MG63 (cell line): ENCODE data around the gene GSC. TPM values are rescaled to one million over a fixed set of nuclear protein-coding genes. Genes with fewer than 3 reads are reported as not detected.

Experiments used
- DNase-seq: peaks from one replicate; pipeline ENCODE4 v3.0.0-alpha.2; 2020
- H3K27me3 ChIP-seq: fragments of 250-450 bp; sonication (Bioruptor Pico); 2 replicates; pipeline ENCODE4 v1.5.1; 2020; ENCODE audit warnings: mild to moderate bottlenecking, moderate library complexity
- H3K36me3 ChIP-seq: fragments of 250-450 bp; sonication (Bioruptor Pico); 2 replicates; pipeline ENCODE4 v1.5.1; 2020; ENCODE audit warnings: mild to moderate bottlenecking, moderate library complexity
- H3K4me3 ChIP-seq: fragments of 250-450 bp; sonication (Bioruptor Pico); 2 replicates; pipeline ENCODE4 v1.5.1; 2020; ENCODE audit warnings: mild to moderate bottlenecking, moderate library complexity
- H3K9me3 ChIP-seq: fragments of 250-450 bp; sonication (Bioruptor Pico); 2 replicates; pipeline ENCODE4 v1.5.1; 2020; ENCODE audit warnings: mild to moderate bottlenecking, moderate library complexity
- total RNA-seq: library from RNA; depleted of rRNA; stranded (reverse); fragments of >200 nt; shearing (Covaris generic); gene quantifications from 2 replicates; pipeline ENCODE4 v1.2.3, GENCODE V29; 2014; ENCODE audit warnings: low replicate concordance

GSC gene
- total RNA-seq, 1 experiment from 2014 or later, result 0.26 TPM

DNA sequence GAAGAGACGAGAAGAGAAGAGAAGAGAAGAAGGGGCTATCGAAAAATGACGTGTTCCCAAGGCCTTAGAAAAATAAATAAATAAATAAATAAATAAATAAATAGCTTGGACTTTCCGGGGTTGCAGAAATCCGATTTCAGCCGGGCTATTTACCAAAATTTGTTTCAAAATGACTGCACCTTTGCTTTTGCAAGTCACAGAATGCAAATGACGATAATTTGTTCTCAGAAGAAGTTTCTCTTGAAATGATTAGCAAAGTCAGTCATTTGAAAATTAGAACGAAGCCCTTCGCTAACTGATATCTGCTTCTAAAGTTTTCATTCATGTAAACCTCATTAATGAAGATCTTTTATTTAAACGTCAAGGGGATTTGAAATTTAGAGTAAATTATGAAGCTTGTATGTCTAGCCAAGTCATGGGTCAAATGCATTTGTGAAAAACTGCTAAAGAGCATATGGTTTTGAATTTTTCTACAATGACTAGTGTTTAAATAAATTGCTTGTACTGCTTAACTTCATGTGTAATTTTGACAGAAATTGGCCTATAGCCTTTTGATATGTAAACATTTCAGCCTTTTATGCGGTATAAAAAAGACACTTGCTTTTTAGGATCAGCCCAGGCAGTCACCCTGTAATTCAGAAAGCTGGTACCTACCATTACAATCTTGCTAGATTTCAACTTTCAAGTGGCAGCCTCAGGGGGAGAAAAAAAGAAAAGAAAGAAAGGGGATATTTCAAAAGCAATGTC lies 4.6 kb upstream of the GSC start:
- no peak for DNase-seq
- no peaks in the 10 kb centered on the region for H3K36me3 ChIP-seq
- H3K27me3 ChIP-seq, result no peaks in the 10 kb centered on the region

DNA sequence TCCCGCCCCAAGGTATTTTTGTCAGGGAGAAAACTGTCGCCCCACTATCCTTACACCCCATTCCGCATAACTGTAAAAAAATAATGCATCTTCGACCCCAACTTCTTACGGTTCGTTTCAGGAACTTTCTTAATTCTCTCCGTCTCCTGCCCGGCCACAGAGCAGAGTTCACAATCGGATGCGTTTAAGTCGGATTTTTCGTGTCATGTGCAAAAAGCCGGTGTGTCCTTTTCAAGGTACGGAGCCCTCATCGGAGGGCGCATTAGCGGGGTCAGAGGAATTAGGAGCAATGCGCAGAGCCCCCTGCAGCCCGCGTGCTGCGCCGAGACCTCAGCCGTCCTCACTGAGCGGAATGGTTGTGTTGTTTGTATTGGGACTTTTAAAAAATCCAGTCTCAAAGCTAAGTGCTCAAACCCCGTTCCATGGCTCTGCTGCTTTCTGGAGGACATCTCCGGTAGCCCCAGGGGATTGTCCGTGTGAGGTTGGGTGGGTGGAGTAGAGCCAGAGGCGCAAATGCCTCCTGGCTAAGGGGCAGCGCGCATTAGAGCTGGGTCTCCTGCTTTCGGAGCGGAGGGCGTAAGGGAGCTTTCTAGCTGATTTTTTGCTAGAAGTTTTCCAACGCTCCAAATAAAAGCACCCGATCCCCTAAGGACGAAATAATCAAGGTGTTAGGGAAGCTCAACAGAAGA lies 3.9 kb upstream of the GSC start:
- Histone ChIP-seq H3K4me3 (no peak overlapping the region), H3K36me3 (no peaks in the 10 kb centered on the region), H3K9me3 (no peaks in the 10 kb centered on the region), H3K27me3 (no peaks in the 10 kb centered on the region)
- no peak for DNase-seq

More for the DNA sequence above, 4.6 kb upstream of the GSC start:
- Histone ChIP-seq H3K4me3 (no peak overlapping the region), H3K9me3 (no peaks in the 10 kb centered on the region)

DNA sequence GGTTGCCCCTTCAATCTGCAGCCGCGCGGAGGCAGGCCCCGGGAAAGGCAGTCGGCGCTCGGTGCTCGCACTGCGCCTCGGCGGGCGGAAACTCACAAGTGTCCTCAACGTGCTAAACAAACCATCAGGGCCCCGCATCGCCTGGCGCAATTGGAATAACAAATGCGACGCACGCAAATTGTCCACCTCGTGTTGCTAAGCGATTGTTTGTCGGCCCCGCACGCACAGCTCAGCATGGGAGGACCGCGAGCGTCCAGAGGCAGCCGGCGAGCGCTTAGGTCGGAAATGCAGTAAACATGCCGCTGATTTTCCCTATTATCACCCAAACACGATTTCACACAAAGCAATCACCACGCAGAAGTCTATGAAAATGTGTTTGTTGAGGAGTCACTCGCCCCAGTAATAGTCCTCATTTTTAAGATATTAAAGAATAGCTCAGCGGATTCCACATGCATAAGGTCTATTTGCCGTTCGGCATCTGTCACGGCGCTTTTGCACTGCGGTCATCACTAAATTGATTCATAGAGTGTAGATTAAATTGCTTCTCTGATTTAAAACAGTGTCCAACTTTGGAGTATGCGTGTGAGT lies 3.2 kb upstream of the GSC start:
- no peak for DNase-seq
- no peaks in the 10 kb centered on the region for H3K36me3 ChIP-seq
- H3K4me3 ChIP-seq, result no peak overlapping the region
- no peaks in the 10 kb centered on the region for H3K27me3 ChIP-seq
- H3K9me3 ChIP-seq, result no peaks in the 10 kb centered on the region

DNA sequence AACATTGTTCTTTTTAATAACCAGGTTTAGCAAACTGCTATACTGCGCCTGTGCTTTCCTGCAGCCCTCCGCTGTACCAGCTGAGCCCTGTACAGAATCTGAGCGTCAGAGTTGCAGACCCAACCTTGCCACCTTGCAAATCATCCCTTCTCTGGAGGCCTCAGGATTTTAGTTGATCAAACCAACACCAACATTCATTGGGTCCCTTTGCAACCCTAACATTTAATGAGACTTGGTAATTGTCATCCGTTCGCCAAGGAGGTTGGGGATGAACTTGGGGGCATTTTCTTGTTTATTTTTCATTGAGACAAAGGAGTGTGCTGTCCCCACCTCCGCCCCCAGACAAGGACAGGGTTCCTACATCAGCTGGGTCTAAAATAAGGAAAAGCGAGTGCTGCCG lies 2.6 kb upstream of the GSC start:
- Histone ChIP-seq H3K9me3 (no peaks in the 10 kb centered on the region), H3K36me3 (no peaks in the 10 kb centered on the region), H3K27me3 (no peaks in the 10 kb centered on the region), H3K4me3 (no peak overlapping the region)
- DNase-seq, result no peak

DNA sequence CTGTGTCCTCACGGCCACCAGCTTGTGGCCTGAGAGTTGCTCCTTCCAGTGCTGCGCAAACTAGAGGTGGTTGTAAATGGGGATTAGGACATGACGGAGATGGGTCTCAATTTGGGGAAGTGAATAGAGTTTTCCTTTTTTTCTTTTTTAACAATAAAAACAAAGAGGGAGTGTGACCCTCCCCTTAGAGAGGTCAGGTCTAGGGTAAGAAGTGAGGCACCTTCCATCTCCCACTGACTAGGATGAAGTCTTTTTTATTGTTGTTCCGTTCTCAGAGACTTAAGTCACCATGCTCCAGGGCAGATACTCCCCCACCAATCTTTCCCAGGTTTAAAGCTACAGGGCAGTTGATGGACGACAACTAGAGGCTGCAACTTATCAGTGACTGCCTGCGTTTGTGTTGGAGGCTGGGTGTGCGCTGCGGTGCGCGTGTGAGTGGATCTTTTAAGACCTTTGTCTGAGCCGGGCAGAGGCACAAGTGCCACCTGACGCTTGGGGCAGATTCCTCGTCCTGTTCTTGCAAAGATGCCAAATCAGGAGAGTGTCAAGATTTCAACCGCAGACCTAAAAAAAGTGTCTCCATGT lies 2.1 kb upstream of the GSC start:
- Histone ChIP-seq H3K9me3 (no peaks in the 10 kb centered on the region), H3K36me3 (no peaks in the 10 kb centered on the region), H3K4me3 (no peak overlapping the region), H3K27me3 (no peaks in the 10 kb centered on the region)
- DNase-seq, result no peak

DNA sequence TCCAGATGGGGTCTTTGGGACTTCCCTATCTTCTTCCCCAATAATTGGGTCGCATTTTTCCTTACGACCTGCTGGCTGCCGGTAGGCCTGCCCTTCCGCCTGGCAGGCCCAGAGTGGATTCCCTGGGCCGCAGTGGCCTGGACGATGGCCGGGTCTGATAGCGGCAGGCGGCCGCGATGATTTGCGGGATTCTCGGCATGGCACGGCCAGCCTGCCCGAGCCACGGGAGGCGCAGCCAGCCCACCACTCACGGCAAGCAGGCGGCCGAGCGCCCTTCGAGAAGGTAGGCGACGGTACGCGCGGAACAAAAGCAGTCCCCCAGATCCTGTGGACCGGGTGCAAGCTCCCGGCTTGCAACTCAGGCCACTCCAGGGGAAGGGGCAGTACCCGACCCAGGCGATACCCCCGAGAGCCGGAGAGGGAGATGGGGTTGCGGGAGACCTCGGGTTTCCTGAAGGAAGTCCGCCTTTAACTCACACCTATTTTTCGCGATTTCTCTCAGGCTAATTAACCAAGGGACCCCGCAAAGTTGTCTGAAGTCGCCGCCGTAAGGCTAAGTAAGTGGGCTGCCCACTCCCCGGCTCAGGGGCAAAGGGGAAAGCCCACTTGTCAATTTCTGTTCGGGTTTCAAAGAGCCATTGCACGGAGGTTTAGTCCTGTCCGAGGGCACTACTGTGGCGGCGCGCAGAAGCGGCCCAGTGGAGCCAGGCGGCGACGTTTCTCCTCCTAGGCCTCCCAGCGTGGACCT lies 1.4 kb upstream of the GSC start:
- Histone ChIP-seq H3K4me3 (no peak overlapping the region), H3K9me3 (no peaks in the 10 kb centered on the region), H3K27me3 (no peaks in the 10 kb centered on the region), H3K36me3 (no peaks in the 10 kb centered on the region)
- DNase-seq, result no peak

DNA sequence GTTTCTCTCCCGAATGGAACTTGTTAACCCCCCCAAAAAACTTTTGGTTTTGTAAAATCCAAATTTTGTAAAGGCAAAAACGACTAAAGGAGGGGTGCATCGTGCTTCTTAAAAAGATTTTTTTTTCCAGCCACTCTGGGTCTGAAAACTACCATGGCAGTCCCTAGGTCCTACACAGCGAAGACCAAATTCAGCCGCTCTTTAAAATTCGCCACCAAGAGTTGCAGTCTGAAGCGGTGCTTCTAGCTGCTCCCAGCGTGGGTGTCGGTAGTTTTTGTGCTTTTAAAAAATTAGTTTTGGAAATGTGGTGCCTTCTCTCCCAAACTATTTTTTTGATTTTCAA lies 873 bp upstream of the GSC start:
- DNase-seq, result no peak
- Histone ChIP-seq H3K9me3 (no peaks in the 10 kb centered on the region), H3K4me3 (no peak overlapping the region), H3K27me3 (no peaks in the 10 kb centered on the region), H3K36me3 (no peaks in the 10 kb centered on the region)

DNA sequence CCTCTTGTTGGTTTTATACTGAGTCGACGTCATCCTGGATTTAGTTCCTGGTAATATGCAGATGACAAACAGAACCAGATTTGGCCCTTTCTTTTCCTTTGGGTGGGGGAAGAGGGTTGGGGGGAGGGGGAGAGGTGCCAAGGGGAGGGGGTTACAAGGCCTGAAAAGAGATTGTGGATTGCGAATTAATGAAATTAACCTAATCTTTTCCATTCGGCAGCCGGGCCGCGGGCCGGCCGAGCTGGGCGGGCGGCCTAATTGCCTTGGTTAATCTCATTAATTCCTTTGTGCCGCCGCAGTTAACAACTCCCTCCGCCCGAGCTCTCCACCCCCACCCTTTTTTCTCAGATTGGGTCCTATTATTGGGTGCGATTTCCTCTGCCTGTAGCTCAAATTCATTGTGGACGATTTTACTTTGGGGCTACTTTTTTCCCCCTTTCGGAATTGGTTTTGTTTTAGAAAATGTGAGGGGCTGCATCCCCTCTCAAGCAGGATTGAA lies 387 bp upstream of the GSC start:
- no peak for DNase-seq
- Histone ChIP-seq H3K4me3 (peak overlapping the region; percentile 48), H3K36me3 (no peaks in the 10 kb centered on the region), H3K9me3 (no peaks in the 10 kb centered on the region), H3K27me3 (no peaks in the 10 kb centered on the region)

- H3K27me3 ChIP-seq, result no peaks in the 10 kb centered on the region
- peak overlapping the region; percentile 48 for H3K4me3 ChIP-seq
- H3K9me3 ChIP-seq, result no peaks in the 10 kb centered on the region
- DNase-seq, result no peak
- no peaks in the 10 kb centered on the region for H3K36me3 ChIP-seq
Measured at GRCh38 chr14:94768521-94769390, 1.2 kb downstream of the GSC start.

- no peaks in the 10 kb centered on the region for H3K36me3 ChIP-seq
- no peaks in the 10 kb centered on the region for H3K27me3 ChIP-seq
- H3K4me3 ChIP-seq, result no peak overlapping the region
- H3K9me3 ChIP-seq, result no peaks in the 10 kb centered on the region
- DNase-seq, result no peak
Measured at GRCh38 chr14:94768141-94768520, 1.8 kb downstream of the GSC start.

DNA sequence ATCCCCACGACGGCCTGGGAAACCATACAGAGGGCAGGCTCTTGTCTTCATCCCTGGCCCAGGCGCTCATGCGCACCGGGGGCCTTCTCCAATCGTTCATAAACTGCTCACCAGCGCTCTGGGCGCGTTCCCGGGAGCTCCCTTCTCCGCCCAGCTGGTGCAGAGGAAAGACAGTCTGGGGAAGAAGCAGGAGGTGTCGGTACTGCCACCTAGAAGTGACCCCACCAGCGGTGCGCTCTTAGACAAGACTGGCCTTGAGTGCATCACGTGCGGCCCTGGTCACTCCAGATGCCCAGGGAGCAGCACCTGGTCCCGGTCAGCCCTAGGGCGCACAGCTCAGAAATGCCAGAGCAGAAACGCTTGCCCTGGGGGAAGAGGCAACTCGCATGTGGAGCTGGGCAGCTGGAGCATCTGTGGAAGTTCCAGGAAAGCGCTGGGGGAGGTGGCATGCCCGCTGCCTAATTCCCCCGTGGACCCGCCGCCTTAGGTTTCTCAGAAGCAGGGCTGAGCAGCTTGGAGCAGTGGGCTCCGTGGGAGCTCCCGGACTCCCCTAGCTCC lies 2.5 kb downstream of the GSC start:
- no peak for DNase-seq
- Histone ChIP-seq H3K4me3 (no peak overlapping the region), H3K9me3 (no peaks in the 10 kb centered on the region), H3K27me3 (no peaks in the 10 kb centered on the region), H3K36me3 (no peaks in the 10 kb centered on the region)

GRCh38 chr14:94764573-94764972 lies 5.3 kb downstream of the GSC start:
- no peaks in the 10 kb centered on the region for H3K9me3 ChIP-seq
- H3K27me3 ChIP-seq, result no peaks in the 10 kb centered on the region
- no peak overlapping the region for H3K4me3 ChIP-seq
- no peaks in the 10 kb centered on the region for H3K36me3 ChIP-seq
- no peak for DNase-seq

DNA sequence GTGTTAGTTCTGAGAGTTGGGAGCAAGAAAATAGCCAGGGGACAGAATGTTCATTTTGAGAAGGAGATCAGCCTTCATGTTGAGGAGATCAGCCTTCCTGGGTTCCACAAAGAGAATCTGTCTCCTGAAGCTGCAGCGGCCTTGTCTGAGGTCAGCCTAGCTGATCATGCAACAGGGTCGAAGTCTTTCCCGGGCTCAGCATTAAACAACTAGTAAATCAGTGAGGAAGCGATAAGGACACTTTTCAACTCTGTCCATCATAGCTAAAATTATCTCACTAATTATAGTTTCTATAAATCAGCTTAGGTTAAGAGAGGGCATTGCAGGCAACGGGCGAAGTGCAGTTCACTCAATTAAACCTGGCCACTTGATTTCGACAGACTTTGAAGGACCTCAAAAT lies 7.5 kb downstream of the GSC start:
- Histone ChIP-seq H3K9me3 (no peaks in the 10 kb centered on the region), H3K36me3 (no peaks in the 10 kb centered on the region), H3K27me3 (no peaks in the 10 kb centered on the region), H3K4me3 (no peak overlapping the region)
- DNase-seq, result no peak

- H3K27me3 ChIP-seq, result no peaks in the 10 kb centered on the region
- H3K4me3 ChIP-seq, result no peak overlapping the region
- no peak for DNase-seq
- no peaks in the 10 kb centered on the region for H3K36me3 ChIP-seq
- no peaks in the 10 kb centered on the region for H3K9me3 ChIP-seq
Measured at GRCh38 chr14:94761997-94762377, 7.9 kb downstream of the GSC start.

- no peaks in the 10 kb centered on the region for H3K27me3 ChIP-seq
- no peak for DNase-seq
Measured at GRCh38 chr14:94761348-94761996, 8.4 kb downstream of the GSC start.

More at GRCh38 chr14:94761348-94761996, 8.4 kb downstream of the GSC start:
- Histone ChIP-seq H3K36me3 (no peaks in the 10 kb centered on the region), H3K4me3 (no peak overlapping the region), H3K9me3 (no peaks in the 10 kb centered on the region)
